ENCODE data around the gene NANS.

The NANS gene

GRCh38 chr9:98130576-98131228 lies 74.2 kb downstream of the NANS start:
- Histone ChIP-seq H3K9me3 (ENCODE audit: insufficient read depth, low read depth, low read length) (no peaks in the 10 kb centered on the region), H3F3A (ENCODE audit: low read depth) (no peaks in the 10 kb centered on the region), H3K79me2 (ENCODE audit: insufficient read depth, low read length) (no peaks in the 10 kb centered on the region), H3K4me3 (ENCODE audit: low read length, poor library complexity, severe bottlenecking) (no peak overlapping the region), H3K9ac (ENCODE audit: low read depth, low read length, poor library complexity, severe bottlenecking) (no peak overlapping the region), H3K27me3 (ENCODE audit: insufficient read depth, low read length, poor library complexity, severe bottlenecking) (no peaks in the 10 kb centered on the region), H3K4me1 (ENCODE audit: insufficient read depth, low read length, poor library complexity, severe bottlenecking) (no peaks in the 10 kb centered on the region), H3K4me2 (ENCODE audit: low read depth, low read length, poor library complexity, severe bottlenecking) (no peak overlapping the region), H4K20me1 (ENCODE audit: insufficient read depth, low read length, poor library complexity, severe bottlenecking) (no peaks in the 10 kb centered on the region), H3K9me2 (replicated peaks; ENCODE audit: low read depth, low read length) (no peaks in the 10 kb centered on the region), H3K36me3 (ENCODE audit: insufficient read depth, low read length) (no peaks in the 10 kb centered on the region), H2AFZ (ENCODE audit: low read length) (no peak overlapping the region)
- TF ChIP-seq EZH2phosphoT487 (IDR thresholded peaks at IDR 0.05; ENCODE audit: borderline replicate concordance), result no peak
- no peak for TF ChIP-seq CTCF (conservative IDR thresholded peaks at IDR 0.05; ENCODE audit: low read length)

GRCh38 chr9:98132158-98132557 lies 75.6 kb downstream of the NANS start:
- H3K79me2 ChIP-seq (ENCODE audit: insufficient read depth, low read length), result no peaks in the 10 kb centered on the region
- no peak overlapping the region for H3K4me3 ChIP-seq (ENCODE audit: low read length, poor library complexity, severe bottlenecking)
- no peak overlapping the region for H3K4me2 ChIP-seq (ENCODE audit: low read depth, low read length, poor library complexity, severe bottlenecking)
- no peaks in the 10 kb centered on the region for H3K27me3 ChIP-seq (ENCODE audit: insufficient read depth, low read length, poor library complexity, severe bottlenecking)
- H2AFZ ChIP-seq (ENCODE audit: low read length), result no peak overlapping the region
- no peaks in the 10 kb centered on the region for H3K9me2 ChIP-seq (replicated peaks; ENCODE audit: low read depth, low read length)
- no peak for TF ChIP-seq EZH2phosphoT487 (IDR thresholded peaks at IDR 0.05; ENCODE audit: borderline replicate concordance)
- TF ChIP-seq CTCF (conservative IDR thresholded peaks at IDR 0.05; ENCODE audit: low read length), result no peak
- H3K4me1 ChIP-seq (ENCODE audit: insufficient read depth, low read length, poor library complexity, severe bottlenecking), result no peaks in the 10 kb centered on the region
- H3K36me3 ChIP-seq (ENCODE audit: insufficient read depth, low read length), result no peaks in the 10 kb centered on the region
- H4K20me1 ChIP-seq (ENCODE audit: insufficient read depth, low read length, poor library complexity, severe bottlenecking), result no peaks in the 10 kb centered on the region
- no peaks in the 10 kb centered on the region for H3F3A ChIP-seq (ENCODE audit: low read depth)
- no peaks in the 10 kb centered on the region for H3K9me3 ChIP-seq (ENCODE audit: insufficient read depth, low read depth, low read length)
- H3K9ac ChIP-seq (ENCODE audit: low read depth, low read length, poor library complexity, severe bottlenecking), result no peak overlapping the region
